Smooth muscle cell (in vitro differentiated cells): ENCODE results near the gene PLSCR1. TPM values are rescaled to one million over a fixed set of nuclear protein-coding genes. Genes with fewer than 3 reads are reported as not detected.

Experiments used
- DNase-seq: peaks from one replicate; lab custom pipeline; 2025; ENCODE audit not compliant: unreplicated experiment; lab: John Stamatoyannopoulos, UW
- H2AFZ ChIP-seq: fragments of 200-600 bp; sonication (generic); 2 replicates; pipeline ENCODE4 v1.6.0; 2016; ENCODE audit warnings: antibody characterized with exemption, low read depth, mild to moderate bottlenecking
- H3F3A ChIP-seq: fragments of 200-600 bp; sonication (generic); 2 replicates; pipeline ENCODE4 v1.6.0; 2017; ENCODE audit warnings: antibody characterized with exemption, low read depth
- H3K27ac ChIP-seq: fragments of 200-600 bp; sonication (generic); 2 replicates; pipeline ENCODE4 v1.5.1; 2016; ENCODE audit warnings: low read depth, mild to moderate bottlenecking
- H3K27me3 ChIP-seq: fragments of 200-600 bp; sonication (generic); 2 replicates; pipeline ENCODE4 v1.6.1; 2016; ENCODE audit warnings: low read depth, mild to moderate bottlenecking
- H3K36me3 ChIP-seq: fragments of 200-600 bp; sonication (generic); 2 replicates; pipeline ENCODE4 v1.5.1; 2016; ENCODE audit warnings: low read depth
- H3K4me1 ChIP-seq: fragments of 200-600 bp; sonication (generic); 2 replicates; pipeline ENCODE4 v1.5.1; 2016; ENCODE audit warnings: low read depth
- H3K4me2 ChIP-seq: fragments of 200-600 bp; sonication (generic); 2 replicates; pipeline ENCODE4 v1.6.0; 2016; ENCODE audit warnings: mild to moderate bottlenecking
- H3K4me3 ChIP-seq: fragments of 200-600 bp; sonication (generic); 2 replicates; pipeline ENCODE4 v1.5.1; 2016; ENCODE audit warnings: mild to moderate bottlenecking
- H3K79me2 ChIP-seq: fragments of 200-600 bp; sonication (generic); 2 replicates; pipeline ENCODE4 v1.6.0; 2016; ENCODE audit warnings: low read depth, mild to moderate bottlenecking
- H3K9ac ChIP-seq: fragments of 200-600 bp; sonication (generic); 2 replicates; pipeline ENCODE4 v1.6.0; 2016; ENCODE audit warnings: low read depth
- H3K9me3 ChIP-seq: fragments of 200-600 bp; sonication (generic); replicated peaks from 2 replicates; pipeline ENCODE4 v1.5.1; 2016; ENCODE audit warnings: low read depth
- H4K20me1 ChIP-seq: fragments of 200-600 bp; sonication (generic); 2 replicates; pipeline ENCODE4 v1.6.0; 2016; ENCODE audit warnings: low read depth
- CTCF ChIP-seq: fragments of 200-600 bp; sonication (generic); IDR thresholded peaks from 2 replicates; pipeline ENCODE4 v1.5.1; 2017; ENCODE audit warnings: borderline replicate concordance, mild to moderate bottlenecking, antibody characterized with exemption; ENCODE audit not compliant: insufficient read depth, poor library complexity, severe bottlenecking
- WGBS: methylation state at CpG from one replicate; pipeline ENCODE4 v1.1.7; 2016; ENCODE audit warnings: low lambda C conversion rate; 5-methylcytosine and 5-hydroxymethylcytosine counted together
- polyA plus RNA-seq: library from polyadenylated mRNA; unstranded; fragments of >200 nt; fragmentation: Nextera tagmentation; extraction: Ambion mirVana; gene quantifications from 2 replicates; pipeline ENCODE4 v1.2.1, GENCODE V29; 2016
- total RNA-seq: library from RNA; depleted of rRNA; stranded (reverse); fragments of >200 nt; gene quantifications from 2 replicates; pipeline ENCODE4 v1.2.3, GENCODE V29; 2014

PLSCR1 gene
- total and polyA plus RNA-seq, 2 experiments from 2014 or later: 21.6 to 36.7 TPM

GRCh38 chr3:146559388-146559787, 15.0 kb upstream of the PLSCR1 start:
- Histone ChIP-seq H3K4me2 (no peak overlapping the region), H2AFZ (no peak overlapping the region), H3K79me2 (no peaks in the 10 kb centered on the region), H3K4me1 (no peaks in the 10 kb centered on the region), H3K4me3 (no peak overlapping the region), H3K27ac (no peak overlapping the region), H4K20me1 (no peaks in the 10 kb centered on the region), H3K9me3 (no peaks in the 10 kb centered on the region), H3F3A (no peaks in the 10 kb centered on the region), H3K27me3 (no peaks in the 10 kb centered on the region), H3K36me3 (no peaks in the 10 kb centered on the region), H3K9ac (no peak overlapping the region)
- no peak for DNase-seq
- WGBS: 91% methylated on average over 3 of the region's 3 CpGs
- TF ChIP-seq CTCF: no peak

GRCh38 chr3:146558781-146559180, 14.4 kb upstream of the PLSCR1 start:
- no peak overlapping the region for H3K9ac ChIP-seq
- no peak for TF ChIP-seq CTCF
- no peak overlapping the region for H3K27ac ChIP-seq
- no peaks in the 10 kb centered on the region for H3K27me3 ChIP-seq
- H3K4me2 ChIP-seq: no peak overlapping the region
- DNase-seq: no peak
- no peaks in the 10 kb centered on the region for H3K9me3 ChIP-seq
- no peaks in the 10 kb centered on the region for H3F3A ChIP-seq
- H2AFZ ChIP-seq: no peak overlapping the region
- WGBS: 100% methylated on average over 2 of the region's 2 CpGs
- no peaks in the 10 kb centered on the region for H3K79me2 ChIP-seq
- no peaks in the 10 kb centered on the region for H4K20me1 ChIP-seq
- H3K36me3 ChIP-seq: no peaks in the 10 kb centered on the region
- H3K4me3 ChIP-seq: no peak overlapping the region
- no peaks in the 10 kb centered on the region for H3K4me1 ChIP-seq

GRCh38 chr3:146557745-146558144, 13.3 kb upstream of the PLSCR1 start:
- Histone ChIP-seq H4K20me1 (no peaks in the 10 kb centered on the region), H3K4me3 (no peak overlapping the region), H3K27ac (no peak overlapping the region), H3K4me1 (no peaks in the 10 kb centered on the region), H3K79me2 (no peaks in the 10 kb centered on the region), H3K4me2 (no peak overlapping the region), H3K9me3 (no peaks in the 10 kb centered on the region), H3K27me3 (no peaks in the 10 kb centered on the region), H3K9ac (no peak overlapping the region), H3F3A (no peaks in the 10 kb centered on the region), H2AFZ (no peak overlapping the region), H3K36me3 (no peaks in the 10 kb centered on the region)
- TF ChIP-seq CTCF: no peak
- 93% methylated on average over 4 of the region's 4 CpGs for WGBS
- no peak for DNase-seq

- Histone ChIP-seq H3K4me1 (no peaks in the 10 kb centered on the region), H2AFZ (no peak overlapping the region), H4K20me1 (no peaks in the 10 kb centered on the region), H3K9ac (no peak overlapping the region), H3K4me3 (no peak overlapping the region), H3K27me3 (no peaks in the 10 kb centered on the region), H3K36me3 (no peaks in the 10 kb centered on the region), H3K9me3 (no peaks in the 10 kb centered on the region), H3K27ac (no peak overlapping the region), H3K4me2 (no peak overlapping the region), H3K79me2 (no peaks in the 10 kb centered on the region), H3F3A (no peaks in the 10 kb centered on the region)
- DNase-seq: no peak
- WGBS: 98% methylated on average over 3 of the region's 3 CpGs
- no peak for TF ChIP-seq CTCF
These were observed 10.9 kb upstream of the PLSCR1 start for GRCh38 chr3:146555311-146555710.
